NCI-H2029 treated with DMSO at 0.1 percent for 48 hours (cell line): Measurements from ENCODE around the gene RPUSD3.

Source experiments
- DNase-seq: peaks from one replicate; lab custom pipeline; 2025; lab: John Stamatoyannopoulos, UW

Gene RPUSD3

GRCh38 chr3:9834520-9835380, 9.1 kb downstream of the RPUSD3 start:
- no peak for DNase-seq

GRCh38 chr3:9833078-9833477, 10.7 kb downstream of the RPUSD3 start:
- DNase-seq, result no peak

- no peak for DNase-seq
These were observed 12.6 kb downstream of the RPUSD3 start for GRCh38 chr3:9831253-9831652.

GRCh38 chr3:9828801-9829755, 14.7 kb downstream of the RPUSD3 start:
- no peak for DNase-seq

GRCh38 chr3:9826815-9827573, 16.8 kb downstream of the RPUSD3 start:
- DNase-seq, result no peak

- no peak for DNase-seq
These were observed 18.3 kb downstream of the RPUSD3 start for GRCh38 chr3:9825451-9826040.

- DNase-seq, result no peak
These were observed 22.9 kb downstream of the RPUSD3 start for GRCh38 chr3:9820946-9821345.

- no peak for DNase-seq
These were observed 23.3 kb downstream of the RPUSD3 start for GRCh38 chr3:9820543-9820942.

- DNase-seq, result no peak
These were observed 25.0 kb downstream of the RPUSD3 start for GRCh38 chr3:9818666-9819335.

GRCh38 chr3:9817436-9817835, 26.4 kb downstream of the RPUSD3 start:
- no peak for DNase-seq

GRCh38 chr3:9815986-9816385, 27.8 kb downstream of the RPUSD3 start:
- no peak for DNase-seq

- no peak for DNase-seq
These were observed 30.8 kb downstream of the RPUSD3 start for GRCh38 chr3:9812870-9813483.

GRCh38 chr3:9810846-9811245, 33.0 kb downstream of the RPUSD3 start:
- no peak for DNase-seq

GRCh38 chr3:9810433-9810770, 33.4 kb downstream of the RPUSD3 start:
- no peak for DNase-seq

GRCh38 chr3:9809615-9810432, 34.0 kb downstream of the RPUSD3 start, which contains the start of gene TTLL3:
Gene TTLL3 (plus strand): TSS chr3:9810262. CDS start chr3:9810662, 400 bp downstream.
- DNase-seq, result peak; percentile 82

- DNase-seq, result no peak
These were observed 34.6 kb downstream of the RPUSD3 start for GRCh38 chr3:9809239-9809614.

GRCh38 chr3:9808345-9809037, 35.3 kb downstream of the RPUSD3 start:
- DNase-seq, result peak; percentile 34

GRCh38 chr3:9807981-9808344, 35.8 kb downstream of the RPUSD3 start:
- DNase-seq, result no peak
